ENCODE results near the gene ENTPD8.
"Not testable (repeated sequence)": the region's sequence is repeated elsewhere in the genome, so short reads cannot be mapped to it uniquely, and the experiment has no call there.

ENTPD8 gene

DNA sequence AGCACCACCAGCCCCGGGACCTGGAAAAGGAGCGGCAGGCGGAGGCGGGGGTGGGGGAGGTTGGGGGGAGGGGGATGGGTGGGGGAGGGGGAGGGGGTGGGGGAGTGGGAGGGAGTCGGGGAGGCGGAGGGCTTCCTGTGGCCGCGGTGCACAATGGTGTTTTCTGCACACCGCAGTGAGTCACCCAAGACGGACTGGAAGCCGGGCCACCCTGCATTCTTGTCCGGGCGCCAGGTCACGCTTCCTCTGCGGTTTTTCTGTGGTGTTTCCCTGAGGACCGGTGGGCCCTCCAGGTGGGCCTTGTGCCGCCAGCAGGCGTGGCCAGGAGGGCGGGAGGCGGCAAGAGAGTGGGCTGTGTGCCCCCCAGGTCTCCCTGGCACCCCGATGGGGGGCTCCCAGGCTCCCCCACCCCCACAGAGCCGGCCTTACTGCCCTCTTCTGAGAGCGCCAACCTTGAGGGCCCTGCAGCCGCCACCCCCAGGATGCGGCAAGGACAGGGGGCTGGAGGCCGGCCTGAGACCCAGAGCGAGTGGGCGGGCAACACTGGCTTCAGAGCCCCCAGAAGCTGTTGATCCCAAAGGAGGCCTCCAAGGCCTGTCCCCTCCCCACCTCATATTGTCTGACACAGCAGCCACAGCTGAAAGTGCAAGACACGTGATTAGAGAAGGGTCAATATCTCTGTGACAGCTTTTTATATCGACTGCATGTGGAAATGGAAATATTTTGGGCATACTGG lies 29.3 kb downstream of the ENTPD8 start:
- peak; percentile 74 for DNase-seq (ENCODE audit: low spot score)

GRCh38 chr9:137411260-137411644 lies 29.9 kb downstream of the ENTPD8 start:
- DNase-seq (ENCODE audit: low spot score): no peak

- no peak for DNase-seq (ENCODE audit: low spot score)
These were observed 30.3 kb downstream of the ENTPD8 start for GRCh38 chr9:137410891-137411249.

GRCh38 chr9:137410236-137410890 lies 30.8 kb downstream of the ENTPD8 start:
- not testable (repeated sequence) for DNase-seq (ENCODE audit: low spot score)

DNA sequence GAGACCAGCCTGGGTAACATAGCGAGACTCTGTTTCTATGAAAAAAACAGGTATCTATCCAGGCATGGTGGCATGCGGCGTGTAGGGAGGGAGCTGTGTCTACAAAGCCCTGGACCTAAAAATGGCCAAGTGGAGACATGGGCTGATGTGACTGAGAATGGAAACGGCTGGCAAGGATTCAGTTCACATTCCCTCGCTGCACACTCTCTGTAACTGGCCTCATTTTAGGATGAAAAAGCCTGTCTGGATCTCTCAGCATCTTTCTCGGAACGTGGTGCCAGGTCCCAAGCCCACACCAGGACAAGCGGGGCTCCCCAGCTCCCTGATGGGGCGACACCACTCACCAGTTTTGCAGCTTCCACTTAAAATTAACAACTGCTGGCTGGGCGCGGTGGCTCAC lies 31.6 kb downstream of the ENTPD8 start:
- DNase-seq (ENCODE audit: low spot score): no peak

GRCh38 chr9:137408651-137409405 lies 32.3 kb downstream of the ENTPD8 start:
- no peak for DNase-seq (ENCODE audit: low spot score)

- DNase-seq (ENCODE audit: low spot score): no peak
These were observed 33.4 kb downstream of the ENTPD8 start for GRCh38 chr9:137407590-137408300.

DNA sequence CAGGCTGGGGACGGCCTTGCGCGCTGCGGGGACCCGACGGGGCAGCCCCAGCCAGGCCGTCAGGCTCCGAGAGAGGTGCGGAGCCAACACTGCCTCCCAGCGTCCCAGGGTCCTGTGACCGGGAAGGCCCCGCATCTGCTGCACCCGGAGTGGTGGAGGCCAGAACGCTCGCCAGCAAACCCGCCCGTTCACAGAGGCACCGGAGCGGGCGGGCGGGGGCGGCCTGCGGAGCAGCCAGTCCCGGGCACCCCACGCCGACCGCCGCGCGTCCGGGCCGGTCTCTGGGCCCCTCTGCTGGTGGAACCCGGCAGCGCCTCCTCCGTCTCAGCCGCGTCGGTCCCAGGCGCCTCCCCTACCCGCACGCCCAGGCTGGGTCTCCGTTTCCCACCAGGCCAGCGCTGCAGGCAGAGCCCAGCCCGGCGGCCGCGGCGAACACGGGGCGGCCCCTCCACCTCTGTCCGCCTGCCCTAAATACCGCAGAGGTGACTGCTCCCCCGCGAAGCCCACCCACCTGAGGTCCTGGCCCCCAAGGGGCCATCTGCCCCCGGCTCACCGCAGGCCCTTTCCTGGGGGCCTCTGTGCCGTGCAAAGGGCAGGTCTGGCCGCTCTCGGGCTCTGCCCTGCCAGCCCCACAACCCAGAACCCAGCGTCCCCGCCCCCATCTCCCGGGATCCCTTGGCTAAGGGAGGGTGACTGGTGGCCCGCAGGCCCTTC lies 34.1 kb downstream of the ENTPD8 start:
- no peak for DNase-seq (ENCODE audit: low spot score)

- DNase-seq (ENCODE audit: low spot score): no peak
These were observed 34.9 kb downstream of the ENTPD8 start for GRCh38 chr9:137406085-137406760.

GRCh38 chr9:137405677-137406081 lies 35.5 kb downstream of the ENTPD8 start:
- no peak for DNase-seq (ENCODE audit: low spot score)

GRCh38 chr9:137404961-137405567 lies 36.1 kb downstream of the ENTPD8 start:
- DNase-seq (ENCODE audit: low spot score): no peak

DNA sequence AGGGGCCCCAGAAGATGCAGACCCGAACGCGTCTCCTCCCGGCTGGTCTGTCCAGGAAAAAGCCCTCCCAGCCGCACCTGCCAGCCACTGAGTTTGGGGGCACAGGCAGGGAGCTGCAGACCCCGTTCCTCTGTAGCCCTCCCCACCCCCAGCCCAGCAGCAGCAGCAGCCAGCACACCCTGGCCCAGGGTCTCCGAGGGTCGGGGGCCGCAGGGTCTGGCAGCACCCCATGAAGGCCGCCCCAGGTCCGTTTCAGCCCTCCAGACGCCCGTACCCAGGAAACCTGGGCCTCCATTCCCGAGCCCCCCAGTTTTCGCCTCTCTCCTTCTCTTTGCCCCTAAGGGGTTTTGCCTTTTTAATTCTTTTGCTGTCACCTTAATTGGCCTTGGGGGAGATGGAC lies 37.9 kb downstream of the ENTPD8 start:
- no peak for DNase-seq (ENCODE audit: low spot score)

- no peak for DNase-seq (ENCODE audit: low spot score)
These were observed 38.4 kb downstream of the ENTPD8 start for GRCh38 chr9:137402746-137403145.

DNA sequence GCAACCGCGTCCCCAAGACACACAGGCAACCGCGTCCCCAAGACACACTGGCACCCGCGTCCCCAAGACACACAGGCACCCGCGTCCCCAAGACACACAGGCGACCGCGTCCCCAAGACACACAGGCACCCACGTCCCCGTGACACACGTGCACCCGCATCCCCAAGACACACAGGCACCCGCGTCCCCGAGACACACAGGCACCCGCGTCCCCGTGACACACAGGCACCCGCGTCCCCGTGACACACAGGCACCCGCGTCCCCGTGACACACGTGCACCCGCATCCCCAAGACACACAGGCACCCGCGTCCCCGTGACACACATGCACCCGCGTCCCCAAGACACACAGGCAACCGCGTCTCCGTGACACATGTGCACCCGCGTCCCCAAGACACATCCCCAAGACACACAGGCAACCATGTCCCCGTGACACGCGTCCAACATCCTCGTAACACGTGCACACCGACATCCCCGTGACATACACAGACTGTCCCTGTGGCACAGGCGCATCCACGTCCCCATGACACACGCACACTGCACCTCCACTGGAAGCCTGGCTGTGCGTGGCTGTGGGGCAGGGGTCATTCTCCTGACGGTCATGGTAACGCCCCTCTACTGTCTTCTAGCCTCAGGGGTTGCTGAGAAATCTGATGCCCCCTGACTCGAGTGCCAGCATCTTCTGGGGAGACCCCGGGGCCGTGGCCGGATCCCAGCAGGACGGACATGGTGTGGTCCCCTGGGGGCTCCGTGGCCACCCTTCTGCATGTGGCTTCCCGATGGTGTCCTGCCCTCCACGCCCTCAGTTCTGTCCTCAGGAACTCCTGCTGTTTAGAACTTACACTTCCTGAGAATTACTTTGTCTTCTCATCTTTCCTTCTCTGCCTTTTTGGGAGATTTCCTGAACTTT lies 42.3 kb downstream of the ENTPD8 start:
- DNase-seq (ENCODE audit: low spot score): no peak

DNA sequence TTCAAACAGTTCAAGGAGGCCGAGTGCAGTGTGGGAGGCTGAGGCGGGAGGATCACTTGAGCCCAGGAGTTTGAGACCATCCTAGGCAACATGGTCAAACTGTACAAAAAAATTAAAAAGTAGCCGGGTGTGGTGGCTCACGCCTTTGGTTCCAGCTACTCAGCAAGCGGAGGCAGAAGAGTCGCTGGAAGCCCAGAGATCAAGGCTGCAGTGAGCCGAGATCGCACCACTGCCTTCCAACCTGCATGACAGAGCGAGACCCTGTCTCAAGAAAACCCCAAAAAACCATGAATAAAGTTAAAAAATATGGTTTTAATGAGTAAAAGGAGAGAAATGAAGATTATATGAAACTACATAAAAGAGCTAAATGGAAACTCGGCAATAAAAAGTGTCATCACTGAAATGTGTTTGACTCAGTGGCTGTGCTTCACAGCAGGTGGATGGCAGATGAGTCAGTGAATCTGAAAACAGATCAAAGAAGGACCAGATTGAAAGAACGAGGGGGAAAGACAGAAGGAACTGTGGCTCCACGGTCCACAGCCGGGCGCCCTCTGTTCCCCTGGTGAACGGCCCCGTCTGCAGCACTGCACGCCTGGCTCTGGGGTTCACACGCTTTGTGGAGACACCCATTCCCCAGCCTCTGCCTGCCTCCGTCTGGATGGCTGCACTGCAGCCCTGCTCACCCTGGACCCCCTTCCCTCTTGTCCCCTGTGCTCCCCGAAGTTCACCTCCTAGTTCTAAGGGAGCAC lies 43.3 kb downstream of the ENTPD8 start:
- DNase-seq (ENCODE audit: low spot score): no peak

GRCh38 chr9:137396634-137397367 lies 44.4 kb downstream of the ENTPD8 start:
- no peak for DNase-seq (ENCODE audit: low spot score)

- no peak for DNase-seq (ENCODE audit: low spot score)
These were observed 44.9 kb downstream of the ENTPD8 start for GRCh38 chr9:137396227-137396626.

DNA sequence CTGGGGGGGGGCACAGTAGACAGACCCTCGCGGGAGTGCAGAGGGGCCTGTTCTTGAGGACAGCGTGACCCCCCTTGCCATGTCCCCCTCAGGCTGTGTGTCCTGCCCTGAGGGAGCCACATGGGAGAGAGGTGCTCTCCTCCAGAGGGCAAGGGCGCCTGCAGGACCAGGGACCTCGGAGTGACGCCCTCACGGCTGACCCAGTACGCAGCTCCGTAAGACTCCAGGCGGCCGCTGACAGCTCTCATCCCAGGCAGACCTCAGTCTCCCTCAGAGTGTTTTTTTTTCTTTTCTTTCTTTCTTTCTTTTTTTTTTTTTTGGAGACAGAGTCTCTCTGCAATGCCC lies 45.5 kb downstream of the ENTPD8 start:
- DNase-seq (ENCODE audit: low spot score): no peak

All from LoVo (cell line).